Right renal cortex interstitium (tissue), 3 donors: Measurements from ENCODE around the gene C10orf90. TPM values are rescaled to one million over a fixed set of nuclear protein-coding genes. Genes with fewer than 3 reads are reported as not detected.

Source experiments
- DNase-seq, 3 donors: peaks; one replicate each; pipeline ENCODE4 v3.0.0-alpha.2; 2013; ENCODE audit warnings: low read depth in 3 of 3, low spot score in 2 of 3
- polyA plus RNA-seq, 3 donors: library from polyadenylated mRNA; unstranded; fragments of 120-200 nt; gene quantifications; one replicate each; pipeline ENCODE4 v1.2.1, GENCODE V29; 2013; ENCODE audit not compliant: insufficient read length in 3 of 3

C10orf90 gene
- polyA plus RNA-seq, 3 donors, result 0.31 to 1.2 (median 0.69) TPM

DNA sequence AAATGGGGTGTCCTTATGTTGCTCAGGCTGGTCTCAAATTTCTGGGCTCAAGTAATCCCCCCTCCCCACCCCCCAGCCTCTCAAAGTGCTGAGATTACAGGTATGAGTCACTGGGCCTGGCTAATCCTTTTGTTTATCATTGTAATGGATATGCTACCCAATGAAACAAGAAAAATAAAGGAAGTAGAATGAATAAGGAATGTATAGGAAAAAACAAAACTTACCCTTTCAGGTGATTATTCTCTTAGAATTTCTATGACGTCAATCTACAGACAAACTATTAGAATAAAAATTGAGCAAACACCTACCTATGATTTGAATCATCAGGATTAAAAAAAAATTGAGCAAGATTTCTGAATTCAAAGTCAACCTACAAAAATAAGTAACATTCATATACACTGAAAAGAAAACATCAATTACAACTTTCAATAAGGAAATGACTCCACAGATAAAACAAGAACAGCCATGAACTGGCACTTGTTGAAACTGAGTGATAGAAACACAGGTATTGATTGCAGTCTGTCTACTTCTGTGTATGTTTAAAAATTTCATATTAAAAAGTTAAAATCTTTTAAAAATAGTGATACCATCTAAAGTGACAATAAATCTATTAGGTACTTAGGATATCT is 294.5 kb downstream of the C10orf90 start:
- DNase-seq, result no peak

GRCh38 chr10:126375299-126375698 is 295.2 kb downstream of the C10orf90 start:
- no peak for DNase-seq

Other genes with a start within 250 kb of the C10orf90 start
- 10 to 100 TPM; 67.2 to 68.8 (median 67.9) TPM for gene DOCK1, start 234.7 kb upstream of the C10orf90 start, polyA plus RNA-seq